ENCODE data around the gene ARHGEF40.
"Not testable (repeated sequence)": the region's sequence is repeated elsewhere in the genome, so short reads cannot be mapped to it uniquely, and the experiment has no call there.

ARHGEF40 gene

DNA sequence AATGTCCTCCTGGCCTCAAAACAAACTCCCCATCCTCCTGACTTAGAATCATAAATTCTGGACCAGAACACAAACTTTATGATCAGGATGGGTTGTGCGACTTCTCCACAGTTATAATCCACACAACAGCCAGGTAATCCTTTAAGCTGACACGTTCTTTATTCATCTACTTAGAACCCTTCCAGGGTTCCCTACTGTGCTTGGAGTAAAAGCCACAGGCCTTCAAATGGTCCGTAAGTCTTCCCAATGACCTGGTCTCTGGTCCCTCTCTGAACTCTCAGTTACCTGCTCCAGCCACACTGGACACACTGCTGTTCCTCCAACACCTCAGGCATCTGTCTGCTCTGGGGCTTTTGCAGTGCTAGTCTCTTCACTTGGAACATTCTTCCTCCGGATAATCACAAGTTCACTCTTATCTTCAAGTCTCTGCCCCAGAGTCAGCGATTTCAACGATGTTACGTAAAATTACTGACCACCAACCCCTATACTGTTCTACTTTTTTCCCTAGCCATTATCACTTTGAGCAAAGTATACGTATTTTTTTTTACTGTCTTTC is 29.7 kb upstream of the ARHGEF40 start:
- DNase-seq: no peak

- DNase-seq: not testable (repeated sequence)
Observed at GRCh38 chr14:21040941-21041340, 29.2 kb upstream of the ARHGEF40 start.

DNA sequence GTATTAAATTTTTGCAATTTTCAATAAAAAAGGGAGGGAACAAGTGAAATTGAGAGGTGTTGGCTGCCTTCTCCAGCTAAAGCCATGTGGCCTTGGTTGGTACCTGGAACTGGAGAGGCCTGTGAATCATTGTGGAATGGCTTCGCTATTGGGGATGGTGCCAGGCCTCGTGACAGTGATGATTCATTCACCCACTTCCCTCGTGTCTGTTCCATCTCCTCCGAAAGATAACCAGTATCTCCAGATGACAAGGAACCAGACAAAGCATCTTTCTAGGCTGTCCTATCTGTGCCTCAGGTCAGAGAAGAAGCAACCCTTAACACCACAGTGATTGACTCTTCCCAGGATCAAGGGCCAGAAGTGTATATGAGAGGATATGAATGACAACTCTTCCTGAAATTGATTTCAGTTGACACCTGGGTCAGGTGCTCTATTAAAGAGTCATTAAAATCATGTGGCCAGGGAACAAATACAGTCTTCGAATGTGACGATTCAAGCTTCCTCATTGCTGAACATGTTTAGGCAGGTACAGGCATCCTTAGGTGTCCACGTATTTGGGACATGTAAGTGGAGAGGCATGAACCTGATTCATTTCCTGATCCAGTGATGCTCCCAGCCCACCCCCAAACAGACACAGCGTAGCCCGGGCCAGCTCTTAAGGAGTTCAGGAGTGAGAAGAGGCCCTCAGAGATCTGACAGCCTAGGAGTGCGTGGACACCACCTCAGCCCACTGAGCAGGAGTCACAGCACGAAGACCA is 28.2 kb upstream of the ARHGEF40 start, which contains the start of gene RNASE7:
RNASE7 (plus strand) TSS at position 687 of the 758 bp plus-strand sequence. CDS start 631 bp downstream, outside the sequence.
- no peak for DNase-seq

GRCh38 chr14:21042918-21043317 is 27.2 kb upstream of the ARHGEF40 start:
- no peak for DNase-seq

GRCh38 chr14:21043387-21043973 is 26.6 kb upstream of the ARHGEF40 start:
- no peak for DNase-seq

DNA sequence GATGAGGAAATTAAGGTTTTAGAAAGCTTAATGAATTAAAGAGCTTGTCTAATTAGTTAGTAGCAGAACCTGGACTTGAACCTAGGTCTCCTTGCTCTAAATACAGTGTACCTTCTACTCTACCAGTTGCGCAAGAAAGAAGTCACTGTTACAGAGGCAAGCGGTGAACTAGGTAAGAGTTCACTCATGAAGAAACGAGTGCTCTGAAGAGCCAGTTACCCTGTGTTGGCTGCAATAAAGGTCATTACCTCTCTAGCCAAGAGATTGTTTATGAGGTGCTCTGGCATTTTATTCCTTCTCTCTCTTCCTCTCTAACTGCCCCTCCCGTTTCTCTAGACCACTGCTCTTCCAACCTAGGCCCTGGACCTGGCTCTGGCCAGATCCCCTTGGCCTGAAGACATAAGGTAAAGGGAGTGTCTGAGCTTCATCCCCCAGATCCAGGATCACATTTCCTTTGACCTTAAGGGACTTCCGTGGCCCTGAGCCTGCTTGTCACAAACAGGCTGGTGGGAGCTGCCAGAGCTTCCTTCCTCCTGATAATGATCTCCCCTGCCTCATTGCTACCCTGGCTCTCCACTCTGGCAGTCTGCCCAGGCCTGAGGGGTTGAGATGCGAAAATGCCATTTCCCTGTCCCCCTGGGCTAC is 26.0 kb upstream of the ARHGEF40 start:
- no peak for DNase-seq

DNA sequence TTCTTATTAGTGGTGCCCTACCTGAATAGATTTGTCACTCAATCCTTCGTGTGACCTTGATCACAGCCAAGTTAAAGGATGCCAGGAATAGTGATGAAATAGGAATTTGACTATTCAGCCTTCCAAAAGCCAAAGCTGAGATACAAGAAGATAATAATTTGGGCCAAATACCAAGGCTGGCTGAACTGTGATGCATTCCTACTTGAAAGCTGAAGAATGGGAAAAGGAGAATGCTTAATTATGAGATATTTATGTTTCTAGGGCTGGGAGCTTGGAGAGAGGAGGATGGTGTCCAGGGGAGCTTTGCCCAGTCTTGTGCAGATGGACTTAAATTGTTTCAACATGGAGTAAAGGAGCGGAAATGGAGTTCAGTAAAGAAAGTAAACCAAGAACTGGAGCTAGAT is 22.7 kb upstream of the ARHGEF40 start:
- DNase-seq: no peak

GRCh38 chr14:21048638-21049037 is 21.5 kb upstream of the ARHGEF40 start:
- DNase-seq: no peak

- no peak for DNase-seq
Observed at GRCh38 chr14:21049271-21049673, 20.8 kb upstream of the ARHGEF40 start.

- DNase-seq: no peak
Observed at GRCh38 chr14:21050597-21050996, 19.5 kb upstream of the ARHGEF40 start.

GRCh38 chr14:21053184-21054122 is 16.7 kb upstream of the ARHGEF40 start:
- no peak for DNase-seq

GRCh38 chr14:21054123-21054767 is 15.9 kb upstream of the ARHGEF40 start:
- no peak for DNase-seq

DNA sequence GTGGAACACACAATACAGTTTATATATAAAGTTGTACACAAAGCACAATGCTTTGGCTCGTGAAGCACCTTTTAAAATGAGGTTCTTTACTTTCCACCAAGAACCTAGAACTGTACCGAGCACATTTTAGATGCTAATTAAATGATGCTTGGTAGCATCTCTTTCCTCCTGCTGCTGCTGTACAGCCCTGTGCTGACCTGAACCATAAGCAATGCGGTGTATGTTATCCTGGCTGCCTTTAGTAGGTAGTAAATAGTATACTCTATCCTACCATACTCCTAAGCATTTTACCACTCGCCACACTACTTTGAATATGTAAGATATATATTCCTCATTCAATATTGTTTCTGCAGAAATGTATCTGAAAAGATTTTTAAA is 15.3 kb upstream of the ARHGEF40 start:
- DNase-seq: no peak

DNA sequence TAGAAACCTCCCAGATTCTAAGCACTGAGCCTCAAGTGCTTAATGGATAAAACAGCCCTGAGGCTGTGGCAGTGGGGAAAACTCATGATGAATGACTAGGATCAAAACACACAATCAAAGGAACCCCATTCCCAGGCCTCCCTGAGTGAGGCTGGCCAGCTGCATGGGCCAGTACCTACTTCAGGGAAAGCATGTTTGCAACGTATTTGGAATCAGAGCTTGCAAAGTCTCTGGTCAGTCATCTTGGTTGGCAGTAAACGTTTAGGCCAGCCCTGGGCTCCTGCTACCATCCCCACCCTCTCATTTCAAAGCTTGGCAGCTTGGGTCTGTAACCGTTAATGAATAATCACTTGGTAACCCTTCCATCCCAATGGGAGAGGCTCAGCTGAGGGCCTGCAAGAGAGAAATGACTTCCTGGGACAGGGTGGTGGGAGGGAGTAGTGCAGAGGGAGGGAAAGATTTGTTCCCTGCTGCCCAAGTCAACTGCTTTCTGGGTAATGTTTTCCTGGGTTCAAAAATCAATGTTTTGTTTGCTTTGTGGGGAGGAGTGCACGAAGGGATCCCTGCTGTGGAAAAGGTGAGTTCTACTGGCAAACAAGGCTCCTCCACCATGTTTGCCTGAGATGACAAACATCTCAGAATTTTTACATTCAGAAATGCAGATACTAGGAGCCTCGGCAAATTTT is 14.5 kb upstream of the ARHGEF40 start:
- DNase-seq: no peak

- DNase-seq: no peak
Observed at GRCh38 chr14:21056520-21057163, 13.5 kb upstream of the ARHGEF40 start.

DNA sequence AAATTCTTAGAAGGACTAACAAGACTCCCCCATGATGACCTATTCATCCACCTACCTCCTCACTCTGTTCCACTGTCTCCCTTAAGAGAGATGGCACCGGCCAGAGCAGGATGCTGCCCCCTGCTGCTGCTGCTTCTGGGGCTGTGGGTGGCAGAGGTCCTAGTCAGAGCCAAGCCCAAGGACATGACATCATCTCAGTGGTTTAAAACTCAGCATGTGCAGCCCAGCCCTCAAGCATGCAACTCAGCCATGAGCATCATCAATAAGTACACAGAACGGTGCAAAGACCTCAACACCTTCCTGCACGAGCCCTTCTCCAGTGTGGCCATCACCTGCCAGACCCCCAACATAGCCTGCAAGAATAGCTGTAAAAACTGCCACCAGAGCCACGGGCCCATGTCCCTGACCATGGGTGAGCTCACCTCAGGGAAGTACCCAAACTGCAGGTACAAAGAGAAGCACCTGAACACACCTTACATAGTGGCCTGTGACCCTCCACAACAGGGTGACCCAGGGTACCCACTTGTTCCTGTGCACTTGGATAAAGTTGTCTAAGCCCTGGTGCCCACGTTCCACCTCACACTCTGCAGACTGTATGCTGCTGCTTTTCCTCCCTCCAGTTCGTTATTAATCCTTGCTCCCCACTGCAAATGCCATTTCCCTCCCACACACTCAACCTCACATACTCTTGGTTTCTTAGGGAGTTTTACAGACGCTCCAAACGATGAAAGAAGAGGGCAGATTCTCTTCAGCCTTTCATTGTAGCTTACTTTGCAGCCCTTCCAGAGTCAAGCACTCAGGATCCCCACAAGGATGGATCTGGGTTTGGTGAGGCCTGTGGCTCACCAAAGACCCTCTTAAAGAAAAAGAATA is 12.1 kb upstream of the ARHGEF40 start, which contains the start of gene RNASE8:
RNASE8 (plus strand) TSS at position 20 of the 873 bp plus-strand sequence; CDS start at position 91, 71 bp downstream.
- DNase-seq: no peak

DNA sequence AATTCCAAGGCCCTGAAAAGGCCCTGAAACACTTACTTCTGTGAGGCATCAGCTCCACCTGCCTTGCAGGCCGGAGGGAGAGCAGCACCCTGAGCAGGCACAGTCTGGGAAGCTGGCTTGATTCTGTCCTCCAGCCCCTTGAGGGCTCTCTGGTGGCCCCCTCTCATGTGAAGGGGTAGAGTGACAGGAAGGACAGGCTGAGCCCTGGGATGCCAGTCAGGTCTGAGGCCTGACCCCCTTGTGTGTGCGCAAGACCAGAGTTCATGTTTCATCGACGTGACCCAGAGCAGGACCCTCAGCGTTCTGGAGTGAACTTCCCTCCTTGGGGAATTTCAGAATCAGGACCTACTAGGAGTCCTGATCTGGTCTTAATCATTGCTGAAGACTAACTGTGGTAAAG is 11.2 kb upstream of the ARHGEF40 start:
- no peak for DNase-seq

DNA sequence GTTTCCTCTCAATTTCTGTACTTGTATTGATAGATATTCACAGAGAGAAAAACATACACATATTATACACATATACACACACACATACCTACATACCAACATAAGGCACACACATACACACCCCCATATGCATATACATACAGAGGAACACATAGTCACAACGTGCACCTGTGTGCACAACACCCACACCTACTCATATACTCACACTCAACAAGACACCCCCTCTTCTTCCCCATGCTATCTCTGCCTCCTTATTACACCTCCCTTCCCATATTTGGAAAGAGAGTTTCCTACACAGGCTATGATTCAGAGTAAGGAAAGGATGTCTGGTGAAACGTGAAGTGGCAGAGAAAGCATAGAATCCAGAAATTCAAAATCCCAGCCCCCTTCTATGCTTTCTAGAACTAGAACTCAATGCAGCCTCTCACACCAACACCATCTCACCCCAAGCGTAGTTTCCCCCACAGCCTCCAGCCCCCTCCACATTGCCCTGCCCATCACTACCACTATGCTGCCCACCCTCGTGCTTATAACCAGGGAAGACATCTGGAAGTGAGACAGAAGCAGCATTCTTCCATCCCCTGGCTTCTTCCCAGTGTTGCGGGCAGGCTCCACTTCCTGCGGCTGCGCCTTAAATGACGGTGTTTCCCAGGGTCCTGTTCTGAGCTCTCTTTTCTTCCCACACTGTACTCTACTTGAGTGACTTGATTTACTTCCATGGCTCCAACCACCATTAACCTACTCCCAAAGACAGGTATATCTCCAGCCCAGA is 10.1 kb upstream of the ARHGEF40 start:
- no peak for DNase-seq
